B cell (primary cell): ENCODE results near the gene ZNF675. TPM values are rescaled to one million over a fixed set of nuclear protein-coding genes. Genes with fewer than 3 reads are reported as not detected.
"Not testable (repeated sequence)": the region's sequence is repeated elsewhere in the genome, so short reads cannot be mapped to it uniquely, and the experiment has no call there.

Source experiments
- ATAC-seq: fragments of 200-7000 bp; cut with Tn5 transposase; one replicate; pipeline ENCODE4 v1.10.0; 2021; ENCODE audit warnings: low read depth, mild to moderate bottlenecking, moderate number of reproducible peaks, moderate library complexity
- CTCF ChIA-PET: fragments of 350-600 bp; sonication (Branson Sonifier 250); formaldehyde crosslinking; loops from one replicate; lab custom pipeline; 2021; ENCODE audit warnings: antibody characterized with exemption, inconsistent platforms; lab: Charles Lee
- POLR2A ChIA-PET: fragments of 350-600 bp; sonication (Branson Sonifier 250); formaldehyde crosslinking; loops from one replicate; lab custom pipeline; 2021; ENCODE audit warnings: antibody characterized with exemption; lab: Charles Lee
- DNase-seq: peaks from one replicate; pipeline ENCODE4 v3.0.0; 2013
- H2AFZ ChIP-seq: 2 replicates; pipeline ENCODE4 v1.6.1; 2012; ENCODE audit warnings: mild to moderate bottlenecking, low read depth, low read length; ENCODE audit not compliant: insufficient read depth, poor library complexity, severe bottlenecking
- H3K27ac ChIP-seq, 2 donors: 1 replicate in 1 of 2; 2 replicates in 1 of 2; pipeline ENCODE4 v1.5.1; 2012 to 2013; ENCODE audit warnings: low read length in 2 of 2, mild to moderate bottlenecking in 2 of 2, moderate library complexity in 1 of 2
- H3K27me3 ChIP-seq, 4 experiments: fragments of 200-600 bp in 1 of 4; sonication (generic) in 1 of 4; replicated peaks in 1 of 4; 1 replicate in 2 of 4; 2 replicates in 2 of 4; pipeline versions ENCODE4 v1.6.1 to v1.7.0; 2013 to 2016; ENCODE audit warnings: low read length in 3 of 4, mild to moderate bottlenecking in 2 of 4, mixed read lengths in 1 of 4, moderate library complexity in 1 of 4; ENCODE audit not compliant: insufficient read depth in 4 of 4, control insufficient read depth in 3 of 4; ENCODE audit errors: control extremely low read depth in 1 of 4
- H3K36me3 ChIP-seq, 2 experiments: replicated peaks in 1 of 2; 1 replicate in 1 of 2; 2 replicates in 1 of 2; pipeline versions ENCODE4 v1.6.1 to v1.7.1; 2013; ENCODE audit warnings: low read length in 1 of 2; ENCODE audit not compliant: insufficient read depth in 2 of 2, control insufficient read depth in 1 of 2; ENCODE audit errors: control extremely low read depth in 1 of 2, extremely low read depth in 1 of 2
- H3K4me1 ChIP-seq, 2 donors: fragments of 200-600 bp in 1 of 2; sonication (generic) in 1 of 2; 1 replicate in 1 of 2; 2 replicates in 1 of 2; pipeline versions ENCODE4 v1.5.1 to v1.6.1; 2013 to 2017; ENCODE audit warnings: low read length in 2 of 2; ENCODE audit not compliant: control insufficient read depth in 2 of 2, insufficient read depth in 2 of 2
- H3K4me2 ChIP-seq: replicated peaks from 2 replicates; pipeline ENCODE3; 2012; ENCODE audit warnings: mild to moderate bottlenecking, low read depth, low read length; ENCODE audit not compliant: poor library complexity, severe bottlenecking
- H3K4me3 ChIP-seq, 5 experiments: fragments of 200-600 bp in 1 of 5; sonication (generic) in 1 of 5; 1 replicate in 3 of 5; 2 replicates in 2 of 5; pipeline versions ENCODE4 v1.5.1 to v1.7.0; 2011 to 2016; ENCODE audit warnings: low read length in 4 of 5, mild to moderate bottlenecking in 4 of 5, low read depth in 2 of 5, control low read depth in 1 of 5, moderate library complexity in 1 of 5; ENCODE audit not compliant: insufficient read depth in 1 of 5; ENCODE audit errors: control extremely low read depth in 1 of 5, extremely low read depth in 1 of 5
- H3K79me2 ChIP-seq: fragments of 200-600 bp; sonication (generic); one replicate; pipeline ENCODE4 v1.6.0; 2016; ENCODE audit warnings: low read length; ENCODE audit not compliant: control insufficient read depth, insufficient read depth
- H3K9ac ChIP-seq: fragments of 200-600 bp; sonication (generic); 2 replicates; pipeline ENCODE4 v1.6.1; 2017; ENCODE audit warnings: mild to moderate bottlenecking, low read length, moderate library complexity
- H3K9me3 ChIP-seq, 3 donors: one replicate each; pipeline versions ENCODE4 v1.6.1 to v1.7.1; 2013; ENCODE audit warnings: low read length in 2 of 3; ENCODE audit not compliant: control insufficient read depth in 2 of 3, insufficient read depth in 1 of 3; ENCODE audit errors: control extremely low read depth in 1 of 3
- H4K20me1 ChIP-seq: 2 replicates; pipeline ENCODE4 v1.6.0; 2012; ENCODE audit warnings: mild to moderate bottlenecking, low read length; ENCODE audit not compliant: insufficient read depth, control insufficient read depth, poor library complexity, severe bottlenecking
- H3K27ac Mint-ChIP-seq: one replicate; pipeline ENCODE4 v1.8.0; 2021; ENCODE audit warnings: mixed read lengths
- H3K27me3 Mint-ChIP-seq: one replicate; pipeline ENCODE4 v1.8.0; 2021; ENCODE audit warnings: mixed read lengths
- H3K4me1 Mint-ChIP-seq: one replicate; pipeline ENCODE4 v1.8.0; 2021; ENCODE audit warnings: mixed read lengths
- H3K4me3 Mint-ChIP-seq: one replicate; pipeline ENCODE4 v1.8.0; 2021; ENCODE audit warnings: mixed read lengths
- H3K9me3 Mint-ChIP-seq: one replicate; pipeline ENCODE4 v1.8.0; 2022; ENCODE audit warnings: mixed read lengths; ENCODE audit not compliant: insufficient read depth
- EZH2 ChIP-seq: IDR thresholded peaks from 2 replicates; pipeline ENCODE4 v1.6.1; 2012; ENCODE audit warnings: borderline replicate concordance, low read depth, mild to moderate bottlenecking, moderate library complexity, low read length; ENCODE audit not compliant: insufficient read depth, poor library complexity, severe bottlenecking
- WGBS: methylation state at CpG from one replicate; pipeline ENCODE4 v1.1.5; 2013; ENCODE audit warnings: missing lambda C conversion rate; ENCODE audit not compliant: insufficient coverage; 5-methylcytosine and 5-hydroxymethylcytosine counted together
- intact Hi-C: fragments of 100-400 bp; cut with micrococcal nuclease; formaldehyde crosslinking; loops from one replicate; pipeline ENCODE4 v1.10.0; 2022
- polyA plus RNA-seq: library from polyadenylated mRNA; depleted of rRNA; stranded (reverse); fragments of >200 nt; gene quantifications from 2 replicates; pipeline ENCODE4 v1.2.3, GENCODE V29; 2012
- total RNA-seq, 2 donors: library from RNA; stranded (reverse); fragments of 120-200 nt in 1 of 2; gene quantifications; 1 replicate in 1 of 2; 2 replicates in 1 of 2; pipeline versions ENCODE4 v1.2.3 to v1.2.4, GENCODE V29; 2013 to 2022
- TF ChIP-seq, protein P1 (sequence below): fragments of 200-600 bp; IDR thresholded peaks from one replicate; pipeline ENCODE4 v1.8.0; 2022; ENCODE audit warnings: antibody characterized with exemption, mild to moderate bottlenecking

The ZNF675 gene
- total and polyA plus RNA-seq, 2 donors (not counting 1 experiment from before 2014, with no cell fraction given) = 16.8 to 46.1 TPM

- CTCF ChIA-PET = no interaction called here
- Histone ChIP-seq H3K4me2 (no peak overlapping the region), H3K36me3 (peaks cover 0 to 50% of the 10 kb centered on the region in 2 experiments), H3K27me3 (no peaks in the 10 kb centered on the region), H4K20me1 (peaks cover 18% of the 10 kb centered on the region), H3K9me3 (peaks cover 9 to 62% (median 36%) of the 10 kb centered on the region in 3 donors), H3K4me1 (no peaks in the 10 kb centered on the region), H3K4me3 (no peak overlapping the region), H3K27ac (no peak overlapping the region), H3K79me2 (peaks cover 51% of the 10 kb centered on the region), H2AFZ (no peak overlapping the region), H3K9ac (no peak overlapping the region)
- 100% methylated on average over 2 of the region's 3 CpGs for whole genome bisulfite sequencing
- intact Hi-C loops = no loop called here
- Mint-ChIP-seq H3K4me1 (peaks cover 9% of the 10 kb centered on the region), H3K4me3 (no peak overlapping the region), H3K9me3 (peaks cover 1% of the 10 kb centered on the region), H3K27ac (no peak overlapping the region), H3K27me3 (no peaks in the 10 kb centered on the region)
- POLR2A ChIA-PET = interaction anchor here (0.6 kb wide), 1 partner anchor 135 kb away, joined by 5 read pairs; no protein-coding TSS in a partner anchor
- ATAC-seq (no peak), DNase-seq (no peak)
- TF ChIP-seq, protein P1, sequence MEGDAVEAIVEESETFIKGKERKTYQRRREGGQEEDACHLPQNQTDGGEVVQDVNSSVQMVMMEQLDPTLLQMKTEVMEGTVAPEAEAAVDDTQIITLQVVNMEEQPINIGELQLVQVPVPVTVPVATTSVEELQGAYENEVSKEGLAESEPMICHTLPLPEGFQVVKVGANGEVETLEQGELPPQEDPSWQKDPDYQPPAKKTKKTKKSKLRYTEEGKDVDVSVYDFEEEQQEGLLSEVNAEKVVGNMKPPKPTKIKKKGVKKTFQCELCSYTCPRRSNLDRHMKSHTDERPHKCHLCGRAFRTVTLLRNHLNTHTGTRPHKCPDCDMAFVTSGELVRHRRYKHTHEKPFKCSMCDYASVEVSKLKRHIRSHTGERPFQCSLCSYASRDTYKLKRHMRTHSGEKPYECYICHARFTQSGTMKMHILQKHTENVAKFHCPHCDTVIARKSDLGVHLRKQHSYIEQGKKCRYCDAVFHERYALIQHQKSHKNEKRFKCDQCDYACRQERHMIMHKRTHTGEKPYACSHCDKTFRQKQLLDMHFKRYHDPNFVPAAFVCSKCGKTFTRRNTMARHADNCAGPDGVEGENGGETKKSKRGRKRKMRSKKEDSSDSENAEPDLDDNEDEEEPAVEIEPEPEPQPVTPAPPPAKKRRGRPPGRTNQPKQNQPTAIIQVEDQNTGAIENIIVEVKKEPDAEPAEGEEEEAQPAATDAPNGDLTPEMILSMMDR = no peak
- no peak for TF ChIP-seq EZH2
These were observed 21.2 kb downstream of the ZNF675 start for GRCh38 chr19:23665651-23666410.

DNA sequence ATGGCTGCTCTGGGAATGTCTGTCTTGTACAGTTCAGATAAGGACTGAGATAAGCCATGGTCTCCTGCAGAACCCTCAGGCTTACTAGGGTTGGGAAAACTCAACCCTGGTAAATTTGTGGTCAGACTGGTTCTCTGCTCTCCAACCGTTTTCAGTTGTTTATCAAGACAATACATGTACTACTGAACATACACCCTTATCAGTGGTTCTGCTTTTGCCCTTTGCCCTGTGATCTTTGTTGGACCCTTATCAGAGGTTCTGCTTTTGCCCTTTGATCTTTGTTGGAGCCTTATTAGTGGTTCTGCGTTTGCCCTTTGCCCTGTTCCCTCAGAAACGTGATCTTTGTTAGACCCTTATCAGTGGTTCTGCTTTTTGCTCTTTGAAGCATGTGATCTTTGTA lies 37.2 kb downstream of the ZNF675 start:
- H3K79me2 ChIP-seq, H3K27me3 Mint-ChIP-seq, H3K9ac ChIP-seq, H3K4me1 Mint-ChIP-seq, DNase-seq, H2AFZ ChIP-seq, H3K4me3 ChIP-seq, H3K27ac Mint-ChIP-seq, POLR2A ChIA-PET, CTCF ChIA-PET, H3K27me3 ChIP-seq, H3K4me1 ChIP-seq, H4K20me1 ChIP-seq, H3K27ac ChIP-seq, H3K4me2 ChIP-seq, H3K4me3 Mint-ChIP-seq, ATAC-seq, intact Hi-C loops: not testable (repeated sequence)
- H3K9me3 Mint-ChIP-seq = peaks cover 14% of the 10 kb centered on the region
- Histone ChIP-seq H3K9me3 (peaks cover 13 to 37% (median 34%) of the 10 kb centered on the region in 3 donors), H3K36me3 (peaks cover 14% of the 10 kb centered on the region in 2 experiments)
- 95% methylated on average over 2 of the region's 3 CpGs for WGBS

Other genes starting within 250 kb of the ZNF675 start
- gene ZNF681, start 71.7 kb upstream of the ZNF675 start, total RNA-seq = 6.2 and 8.5 TPM in 2 replicates
- gene ZNF681, start 71.7 kb upstream of the ZNF675 start, polyA plus RNA-seq = 0.91 and 1.1 TPM in 2 replicates
- gene ZNF726, start 227.7 kb upstream of the ZNF675 start, total RNA-seq = 5.6 and 8.3 TPM in 2 replicates
- gene ZNF726, start 227.7 kb upstream of the ZNF675 start, polyA plus RNA-seq = 3.9 and 5.6 TPM in 2 replicates